HuH-7.5 (cell line): ENCODE data around the gene PTN.
"Not testable (repeated sequence)": the region's sequence is repeated elsewhere in the genome, so short reads cannot be mapped to it uniquely, and the experiment has no call there.

Experiments used
- DNase-seq: peaks from one replicate; pipeline ENCODE4 v3.0.0; 2011; ENCODE audit warnings: low spot score

PTN gene

DNA sequence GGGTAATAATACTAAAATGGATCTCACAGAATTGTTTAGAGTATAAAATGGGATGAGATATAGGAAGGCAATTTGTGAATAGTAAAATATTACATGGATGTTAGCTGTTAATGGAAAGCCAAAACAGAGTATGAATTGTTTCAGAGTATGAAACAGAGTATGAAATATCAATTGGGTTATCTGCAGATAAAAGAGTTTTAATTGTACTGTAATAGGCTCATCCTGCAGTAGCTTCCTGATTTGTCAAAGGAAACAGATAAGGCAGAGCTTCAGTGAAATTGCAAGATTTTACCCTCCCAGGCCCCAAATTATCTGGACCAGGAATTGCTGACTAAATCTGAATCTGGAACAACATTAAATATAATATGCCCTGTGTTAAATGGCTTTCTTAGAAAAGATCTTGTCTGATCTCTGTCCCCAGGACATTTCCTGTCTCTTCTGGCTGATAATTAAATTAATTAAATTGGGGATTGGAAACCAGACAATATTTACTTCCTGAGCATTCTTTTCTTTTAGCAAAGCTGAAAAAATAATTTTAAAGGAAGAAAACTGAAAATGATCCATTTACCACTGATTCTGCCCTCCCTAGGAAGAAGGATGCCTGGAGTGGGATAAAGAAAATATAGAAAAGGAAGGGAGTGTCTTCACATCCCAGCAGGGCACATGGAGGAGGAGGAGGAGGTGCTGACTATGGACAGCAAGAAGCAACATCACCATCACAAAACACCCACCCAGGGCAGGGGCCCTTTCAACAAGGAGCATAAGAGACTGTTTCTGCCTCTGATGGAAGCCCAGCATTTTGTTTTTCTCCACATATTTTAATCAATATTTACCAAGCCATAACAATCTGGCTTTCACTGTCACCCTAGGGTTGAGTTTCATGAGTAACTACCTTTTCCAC, 18.5 kb downstream of the PTN start:
- no peak for DNase-seq

DNA sequence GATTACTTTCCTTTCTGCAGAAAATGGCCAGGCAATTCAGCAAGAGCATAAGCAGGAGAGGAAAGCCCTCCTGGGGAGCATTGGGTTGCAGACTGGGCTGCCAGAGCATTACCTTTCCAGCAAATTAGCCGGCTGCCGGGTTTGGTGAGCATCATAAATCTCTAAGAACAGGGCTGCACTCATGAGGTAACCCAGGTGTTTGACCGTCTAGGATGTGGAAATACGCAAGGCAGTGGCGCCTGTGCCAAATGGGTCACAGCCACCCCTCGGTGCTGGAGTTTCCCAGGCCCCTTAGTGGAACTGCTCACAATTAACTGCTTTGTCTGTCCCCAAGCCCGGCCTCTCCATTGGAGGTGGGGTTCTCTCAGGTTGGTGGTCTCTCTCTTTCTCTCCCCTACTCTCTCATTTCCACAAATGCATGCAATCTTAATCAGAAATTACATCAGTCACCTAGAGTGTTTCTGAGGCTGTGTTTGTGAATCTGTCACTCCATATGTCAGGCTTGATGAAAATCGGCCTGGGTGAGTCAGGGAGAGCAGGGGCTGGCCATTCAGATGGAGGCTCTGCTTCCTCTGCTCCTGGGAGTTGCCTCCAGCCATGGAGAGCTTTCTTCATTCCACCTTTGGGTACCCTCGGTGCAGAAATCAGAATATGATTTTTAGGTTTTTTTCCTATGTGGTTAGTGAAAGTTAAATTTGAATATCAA, 26.7 kb downstream of the PTN start:
- DNase-seq: no peak

DNA sequence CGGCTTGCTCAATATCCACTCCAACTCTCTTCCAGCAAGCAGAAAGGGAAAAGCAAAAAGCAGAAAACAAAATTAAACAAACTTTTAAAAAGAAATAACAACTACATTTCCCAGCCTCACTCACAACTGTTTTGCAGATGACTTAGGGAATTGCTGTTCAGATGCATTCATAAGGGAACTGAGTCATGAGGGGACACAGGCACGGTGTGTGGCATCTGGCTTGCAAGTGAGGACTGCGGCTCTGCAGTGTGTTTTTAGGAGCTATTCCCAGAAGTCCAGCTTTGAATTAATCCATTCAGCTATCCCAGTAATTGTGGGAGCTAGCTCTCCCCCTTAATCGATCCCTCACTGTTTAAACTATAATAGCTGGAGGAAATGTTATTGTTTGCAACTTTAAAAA, 30.3 kb downstream of the PTN start:
- DNase-seq: no peak

DNA sequence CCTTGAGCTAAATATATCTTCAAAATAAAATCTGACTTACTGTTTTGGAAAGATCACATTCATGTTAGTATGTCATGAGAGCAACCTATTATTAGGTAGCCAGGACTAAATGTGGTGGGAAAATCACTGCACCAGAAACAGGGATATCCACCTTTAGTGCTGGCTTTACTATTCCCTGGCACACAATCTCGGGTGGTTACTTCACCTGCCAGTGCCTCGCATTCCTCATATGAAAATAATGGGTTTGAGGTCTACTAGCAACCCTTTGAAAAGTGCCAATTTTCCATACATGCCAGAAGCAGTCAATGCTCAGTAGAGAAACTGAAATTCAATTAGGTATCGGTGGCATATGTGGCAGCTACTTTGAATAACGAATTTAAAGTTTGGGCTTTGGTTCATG, 36.8 kb downstream of the PTN start:
- DNase-seq: no peak

DNA sequence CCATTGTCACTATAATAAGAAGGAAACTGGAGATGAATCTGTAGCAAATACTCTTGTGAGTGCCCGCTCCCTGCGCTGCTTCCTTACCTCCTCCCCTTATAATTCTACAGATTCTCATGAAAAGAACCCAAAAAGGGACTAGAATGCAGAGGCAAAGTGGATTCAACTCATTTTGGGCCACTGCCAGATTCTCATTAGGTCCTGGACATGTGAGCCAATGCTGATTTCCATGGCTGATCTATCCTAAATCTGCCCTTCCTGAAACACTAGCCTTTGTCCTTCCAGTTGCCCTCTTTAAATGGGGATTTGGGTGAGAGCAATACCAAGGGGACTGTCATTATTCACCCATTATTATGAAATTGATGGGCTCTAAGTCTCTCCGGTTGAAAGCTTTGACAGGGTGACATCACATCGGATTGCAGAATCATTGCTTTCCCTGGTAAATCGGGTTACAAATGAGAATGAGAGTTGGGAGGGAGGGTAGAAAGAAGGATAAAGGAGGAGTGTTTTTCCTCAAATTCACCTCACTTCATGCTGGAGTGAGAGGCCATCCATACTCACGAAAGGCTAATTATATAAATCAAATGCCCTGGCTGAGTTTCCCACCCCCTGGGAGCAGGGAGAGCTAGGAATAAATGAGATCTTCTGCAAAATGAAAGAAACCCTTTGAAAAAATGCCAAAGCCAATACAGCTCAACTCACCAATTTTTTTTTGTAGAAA, 37.5 kb downstream of the PTN start:
- DNase-seq: no peak

DNA sequence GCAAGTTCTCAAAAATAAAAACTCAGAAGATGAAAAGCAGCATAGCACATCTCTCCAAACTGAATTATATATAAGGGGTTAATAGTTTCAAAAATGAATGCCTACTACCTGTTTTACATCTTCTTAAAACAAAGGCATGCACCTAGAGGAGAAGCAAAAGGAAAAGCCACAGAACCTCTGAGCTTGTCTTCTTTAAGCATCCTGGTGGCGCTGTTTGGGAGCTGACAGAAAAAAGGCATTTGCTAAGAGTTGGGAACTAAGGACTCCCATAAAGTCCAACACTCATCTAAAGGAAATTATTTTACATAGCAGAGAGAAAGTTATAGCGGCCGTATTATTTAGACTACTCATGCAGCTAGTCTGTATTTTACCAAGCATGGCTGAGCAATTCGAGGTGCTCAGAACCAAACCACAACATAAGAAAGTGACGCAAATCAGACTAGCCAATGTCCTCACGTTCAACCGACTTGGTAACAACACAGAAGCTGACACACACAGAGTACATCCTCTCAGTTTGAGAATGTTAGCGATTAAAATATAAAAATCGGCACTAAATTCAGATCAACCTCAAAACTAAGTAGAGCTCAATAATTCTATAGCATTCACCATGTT, 38.8 kb downstream of the PTN start:
- no peak for DNase-seq

DNA sequence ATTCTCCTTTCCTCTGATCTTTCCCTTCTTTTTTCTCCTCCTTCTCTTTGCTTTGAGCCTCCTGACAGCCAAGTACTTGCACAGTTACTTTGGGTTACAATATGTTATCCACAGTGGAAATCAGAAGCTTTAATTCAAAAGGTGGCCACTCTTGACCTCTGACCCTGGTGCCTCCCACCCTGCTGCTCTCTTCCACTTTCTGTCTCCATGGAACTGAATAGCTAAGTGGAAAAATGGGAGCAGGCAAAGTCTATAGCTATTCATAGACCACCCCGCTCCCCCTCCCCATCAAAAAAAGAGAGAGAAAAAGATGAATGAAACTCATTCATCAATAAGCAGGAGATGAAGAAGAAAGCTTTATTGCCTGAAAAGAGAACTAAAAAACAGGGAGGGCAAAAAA, 39.4 kb downstream of the PTN start:
- no peak for DNase-seq

DNA sequence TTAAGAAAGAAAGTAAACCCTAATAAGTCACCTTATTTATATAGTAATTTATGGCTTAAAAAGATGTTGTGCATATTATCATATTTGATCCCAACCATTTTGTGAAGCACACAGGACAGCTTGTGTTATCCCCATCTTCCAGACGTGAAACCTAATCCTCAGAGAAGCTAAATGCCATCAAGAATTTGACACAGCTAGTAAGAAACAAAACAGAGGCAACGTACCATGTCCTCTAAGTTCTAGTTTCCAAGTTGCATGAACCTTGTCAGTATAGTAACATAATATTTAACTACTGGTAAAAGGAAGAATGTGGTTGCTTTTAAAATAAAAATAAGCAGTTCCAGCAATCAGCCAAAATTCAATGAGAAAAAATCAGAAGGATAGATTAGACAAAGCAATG, 41.5 kb downstream of the PTN start:
- no peak for DNase-seq

DNA sequence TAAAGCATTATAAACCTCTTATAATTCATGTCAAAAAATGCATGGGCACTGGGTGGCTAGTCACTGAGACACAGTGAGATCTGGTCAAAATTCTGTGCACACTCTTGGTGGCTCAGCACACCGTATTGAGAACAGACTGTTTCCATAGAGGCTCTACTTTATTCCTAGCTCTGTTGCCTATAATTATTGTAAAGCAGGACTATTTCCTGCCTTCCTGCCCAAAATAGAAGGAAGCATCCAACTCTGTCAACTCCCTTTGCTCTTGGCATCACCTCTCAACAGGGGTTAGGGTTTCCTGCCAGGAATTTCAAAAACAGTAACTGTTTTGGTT, 45.1 kb downstream of the PTN start:
- no peak for DNase-seq

DNA sequence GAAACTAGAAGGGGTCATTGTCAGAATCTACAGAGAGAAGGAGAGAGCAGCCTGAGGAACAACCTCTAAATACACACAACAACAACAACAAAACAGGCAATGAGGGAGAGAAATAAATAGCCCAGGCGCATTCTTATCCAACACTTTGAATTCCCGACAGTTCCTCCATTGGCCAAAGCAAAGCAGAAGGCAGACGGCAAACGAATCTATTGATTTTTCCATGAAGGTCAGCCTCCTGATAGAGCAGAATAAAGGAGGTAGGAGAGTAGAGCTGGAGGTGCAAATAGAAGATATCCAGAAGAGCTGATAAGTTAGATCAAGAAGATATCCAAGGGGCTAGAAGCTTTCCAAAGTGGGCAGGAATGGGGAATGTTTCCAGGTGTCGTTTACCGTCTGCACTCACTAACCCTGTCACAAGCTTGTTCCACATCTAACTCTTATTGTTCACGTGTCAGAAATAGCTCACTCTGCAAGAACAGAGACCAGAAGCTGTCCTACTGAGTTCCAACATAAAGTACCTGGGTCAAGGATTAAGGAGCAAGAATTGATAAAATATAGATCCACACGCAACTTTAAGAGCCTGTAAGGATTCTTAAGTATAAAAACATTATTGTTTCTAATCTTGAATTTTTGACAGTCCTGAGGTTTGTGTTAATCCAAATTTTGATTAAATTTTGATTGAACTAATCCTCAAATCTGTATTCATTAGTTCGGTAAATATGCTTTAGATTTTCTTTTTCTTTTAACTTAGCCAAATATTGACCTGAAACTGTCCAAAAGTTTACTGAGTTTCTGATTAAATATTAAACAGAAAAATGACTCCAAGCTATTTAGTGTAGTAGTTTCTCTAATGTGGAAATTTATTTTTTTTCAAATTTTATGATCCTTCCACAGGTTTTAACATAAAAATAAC, 45.7 kb downstream of the PTN start:
- DNase-seq: no peak

DNA sequence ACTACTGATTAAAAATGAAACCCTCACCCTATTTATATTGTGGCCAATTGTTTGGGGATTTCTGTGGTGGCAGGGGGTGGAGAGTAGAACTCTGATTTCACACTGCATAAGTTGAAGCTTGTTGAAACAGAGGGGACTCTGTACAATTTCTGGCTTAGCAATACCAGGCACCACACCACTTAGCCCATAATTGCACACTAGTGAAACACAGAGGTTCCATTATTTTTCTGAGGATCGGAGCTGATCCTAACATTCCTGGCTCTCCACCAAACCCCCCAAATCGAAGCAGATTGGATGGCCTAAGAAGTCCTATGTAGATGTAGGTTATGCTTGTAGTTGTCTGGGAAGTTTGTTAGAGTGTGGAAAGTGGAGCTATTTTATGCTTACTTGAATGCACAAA, 47.0 kb downstream of the PTN start:
- no peak for DNase-seq

DNA sequence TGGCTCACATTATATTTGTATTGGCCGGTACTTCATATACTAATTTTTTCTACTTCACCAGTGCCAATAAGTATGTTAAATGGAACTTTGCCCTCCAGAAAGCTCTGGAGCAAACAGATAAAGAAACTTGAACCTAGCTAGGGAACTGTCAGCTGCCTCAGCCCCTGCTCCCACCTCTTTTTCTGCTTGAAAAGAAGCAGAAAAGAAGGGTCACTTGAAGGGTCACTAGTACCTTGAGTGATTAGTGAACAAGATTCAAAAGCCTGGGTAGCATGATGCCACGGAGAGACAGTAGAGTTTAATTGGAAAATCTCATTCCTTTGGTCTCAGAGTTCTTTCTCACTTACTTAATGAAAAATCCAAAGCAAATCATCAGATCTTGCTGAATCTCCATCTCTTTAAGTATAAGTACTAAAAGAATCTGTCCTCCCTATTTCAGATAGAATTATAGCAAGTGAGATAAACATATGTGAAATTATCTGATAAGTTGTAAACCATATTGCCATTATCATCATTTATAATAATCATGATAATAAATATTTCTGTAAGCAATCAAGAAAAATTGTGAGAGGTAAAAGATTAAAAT, 47.7 kb downstream of the PTN start:
- no peak for DNase-seq

DNA sequence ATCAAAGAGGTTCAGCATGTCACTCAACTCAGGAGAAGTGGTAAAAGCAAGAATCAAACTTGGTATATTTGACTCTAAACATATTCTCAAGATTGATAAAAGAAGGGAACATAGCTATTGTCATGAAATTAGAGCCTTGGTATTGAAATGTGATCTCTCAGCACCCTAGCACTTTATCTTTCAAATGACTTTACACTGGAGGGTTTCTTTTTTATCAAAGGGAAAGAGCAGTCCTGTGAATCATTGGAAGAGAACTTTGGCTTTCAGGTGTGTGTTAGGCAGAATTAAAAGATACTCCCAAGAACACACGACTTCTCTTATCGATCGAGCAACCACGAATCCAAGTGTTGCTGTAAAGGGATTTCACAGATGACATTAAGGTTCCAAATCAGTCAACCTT, 54.4 kb downstream of the PTN start:
- DNase-seq: no peak

DNA sequence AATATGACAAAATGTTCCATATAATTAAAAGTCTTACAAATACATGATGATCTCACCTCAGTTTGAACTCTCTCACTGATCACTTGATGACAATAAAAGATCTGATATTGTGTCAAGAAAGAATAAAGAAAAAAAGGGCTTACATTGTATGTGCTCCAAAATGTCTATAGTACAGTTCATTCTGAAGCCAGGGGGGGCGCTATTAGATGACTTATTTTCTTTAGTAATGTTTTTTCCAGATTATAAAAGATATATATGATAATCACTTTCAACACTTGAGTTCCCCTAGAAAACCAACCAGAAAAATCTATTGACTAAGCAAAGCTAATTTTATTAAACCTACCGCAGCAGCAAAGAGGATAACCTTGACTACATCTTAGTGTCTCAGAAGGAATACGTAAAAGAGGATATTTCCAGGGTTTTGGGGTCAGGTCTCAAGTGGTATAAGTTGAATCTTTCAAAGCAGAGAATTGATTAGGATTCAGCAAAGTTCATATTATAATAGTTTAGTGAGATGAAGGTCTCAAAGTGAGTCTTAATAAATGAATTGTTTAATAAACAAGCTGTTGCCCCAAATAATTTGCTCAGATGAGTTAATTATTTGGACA, 55.8 kb downstream of the PTN start:
- DNase-seq: no peak

DNA sequence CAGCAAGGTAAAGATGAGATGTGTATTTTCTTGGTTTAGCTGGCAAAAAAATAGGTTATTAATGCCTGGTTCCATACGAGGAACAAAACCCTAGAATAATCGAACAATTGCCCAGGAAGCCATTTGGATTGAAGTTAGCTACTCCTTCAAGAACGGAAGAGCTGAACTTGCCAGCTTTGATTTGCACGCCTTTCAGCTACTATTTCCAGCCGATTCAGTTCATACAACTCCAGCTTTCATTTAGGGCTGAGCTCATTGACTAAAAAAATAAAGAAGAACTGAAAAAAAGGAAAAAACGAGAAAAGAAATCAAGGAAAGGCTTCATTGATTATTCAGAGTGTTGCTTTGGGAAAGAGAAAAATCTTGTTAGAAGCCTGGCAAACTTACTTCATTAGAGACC, 60.4 kb downstream of the PTN start:
- DNase-seq: no peak

DNA sequence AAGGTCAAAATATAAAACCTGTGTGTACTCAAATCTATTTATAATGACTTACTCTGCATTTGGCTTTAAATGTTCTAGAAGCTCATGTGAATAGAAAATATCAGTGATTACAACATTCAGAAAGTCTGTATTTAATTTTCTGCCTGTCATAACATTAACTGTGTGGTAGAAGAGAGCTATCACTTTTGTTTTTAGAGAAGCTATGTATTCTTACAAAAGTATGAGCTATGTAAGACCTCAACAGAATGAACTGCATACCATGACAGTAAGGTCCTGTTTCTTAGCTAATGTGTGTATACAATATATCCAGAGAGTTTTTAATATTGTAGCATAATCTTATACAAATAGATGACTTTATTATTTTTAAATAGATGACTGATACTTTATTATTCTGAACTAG, 61.5 kb downstream of the PTN start:
- no peak for DNase-seq

DNA sequence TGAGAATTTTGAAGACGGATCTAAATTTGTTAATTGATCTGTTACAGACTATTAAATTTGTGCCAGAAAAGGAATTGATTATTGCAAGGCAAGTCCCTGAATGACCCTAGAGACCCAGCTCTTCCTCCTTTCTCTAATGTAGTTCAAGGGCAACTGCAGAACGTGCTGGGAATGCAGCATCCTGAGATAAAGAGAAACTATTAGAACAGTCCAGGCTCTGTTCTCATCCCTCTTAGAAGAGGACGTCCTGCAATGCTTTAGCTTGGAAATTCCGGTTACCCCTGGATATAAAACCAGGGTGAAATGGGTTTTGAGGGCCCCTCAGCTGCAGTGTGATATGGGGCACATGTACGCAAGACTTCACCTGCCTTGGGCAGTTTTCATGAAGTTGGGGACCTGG, 67.3 kb downstream of the PTN start:
- DNase-seq: no peak

DNA sequence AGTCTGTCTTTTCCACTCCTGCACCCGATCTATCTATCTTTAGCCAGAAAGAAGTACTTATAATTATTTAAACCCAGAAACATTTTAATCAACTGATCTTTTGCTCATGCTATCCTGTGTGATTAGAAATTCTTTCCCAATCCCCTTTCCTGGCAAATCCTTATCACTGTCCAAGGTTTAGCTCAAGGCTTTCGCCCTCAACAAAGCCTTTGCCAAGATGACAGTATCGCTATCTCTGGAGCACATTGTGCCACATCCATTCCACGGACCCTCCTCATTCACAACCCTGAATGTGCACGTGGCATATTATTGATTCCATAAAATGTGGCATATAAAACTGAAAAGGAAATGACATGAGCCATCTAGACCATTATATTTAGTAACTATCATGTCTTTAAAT, 71.3 kb downstream of the PTN start:
- no peak for DNase-seq

DNA sequence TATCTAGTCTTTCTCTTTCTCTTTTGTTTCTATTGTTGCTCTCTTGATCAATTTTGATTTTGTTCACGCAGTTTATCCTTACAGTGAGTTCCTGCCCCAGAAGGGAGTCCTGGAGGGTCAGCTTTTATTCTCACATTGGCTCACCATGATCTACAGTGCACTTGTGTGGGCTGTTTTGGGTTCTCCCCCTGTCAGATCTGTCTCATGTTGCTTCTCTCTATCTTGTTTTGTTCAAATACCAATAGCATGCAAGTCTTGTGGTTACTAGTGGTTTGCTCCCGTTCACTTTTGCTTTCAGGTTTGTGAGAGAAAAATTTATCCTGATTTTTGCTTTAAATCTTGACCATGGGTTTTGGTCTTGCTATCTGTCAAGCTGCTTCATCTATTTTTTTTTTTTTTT, 74.3 kb downstream of the PTN start:
- DNase-seq: no peak

DNA sequence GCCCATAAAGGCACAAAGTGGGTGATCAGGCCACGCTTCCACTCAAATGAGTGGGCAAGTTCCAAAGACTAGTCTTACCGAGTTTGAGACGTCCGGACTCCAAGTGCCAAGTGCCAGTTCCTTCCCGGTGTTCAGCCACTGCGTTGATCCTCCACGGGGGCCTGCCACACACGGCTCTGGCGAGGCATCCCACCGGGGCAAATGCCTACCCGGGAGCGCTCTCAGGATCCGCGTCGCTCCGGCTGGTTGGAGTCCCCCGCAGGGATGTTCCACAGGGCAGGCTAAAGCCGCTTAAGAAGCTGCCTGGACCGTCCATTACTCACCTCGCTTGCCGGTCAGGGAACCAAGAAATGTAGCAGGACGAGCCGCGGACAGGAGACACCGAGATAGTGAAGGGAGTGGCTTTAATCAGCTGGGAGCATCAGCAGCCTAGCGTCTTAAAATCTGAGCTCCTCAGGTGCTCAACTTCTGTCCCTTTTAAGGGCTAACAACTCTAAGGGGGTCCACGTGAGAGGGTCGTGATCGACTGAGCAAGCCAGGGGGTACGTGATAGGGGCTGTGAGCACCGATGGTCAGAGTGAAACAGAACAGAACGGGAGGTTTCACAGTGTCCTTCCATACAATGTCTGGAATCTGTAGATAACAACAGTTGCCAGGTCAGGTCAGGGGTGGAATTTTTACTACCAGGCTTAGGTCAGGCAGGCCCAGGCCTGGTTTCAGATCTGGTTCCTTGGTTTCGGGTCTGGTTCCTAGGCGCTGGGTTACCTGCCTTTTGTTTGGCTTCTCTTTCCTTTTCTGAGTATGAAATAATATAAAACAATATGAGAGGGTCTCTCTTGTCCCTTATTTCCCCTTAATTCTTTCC, 75.3 kb downstream of the PTN start:
- DNase-seq: not testable (repeated sequence)
